K562 (cell line): ENCODE data around the gene LAGE3. TPM values are rescaled to one million over a fixed set of nuclear protein-coding genes. Genes with fewer than 3 reads are reported as not detected.

Experiments
- BCL6 ChIP-seq: fragments of 250-450 bp; sonication (Bioruptor Pico); IDR thresholded peaks from 2 replicates; pipeline ENCODE4 v1.4.0; 2020
- DMBX1 ChIP-seq: fragments of 250-450 bp; sonication (Bioruptor Pico); IDR thresholded peaks from 2 replicates; pipeline ENCODE4 v1.8.0; 2022; ENCODE audit warnings: inconsistent platforms, mild to moderate bottlenecking, moderate library complexity, borderline replicate concordance
- FOXP4 ChIP-seq: sonication (generic); formaldehyde crosslinking; IDR thresholded peaks from 2 replicates; pipeline ENCODE4 v1.8.0; 2022; ENCODE audit warnings: mild to moderate bottlenecking, missing genetic modification reagents, borderline replicate concordance
- MEF2A ChIP-seq: IDR thresholded peaks from 2 replicates; pipeline ENCODE4 v1.6.1; 2011; ENCODE audit warnings: low read depth, mild to moderate bottlenecking, low read length, moderate library complexity; ENCODE audit not compliant: control insufficient read depth
- RREB1 ChIP-seq: fragments of 250-450 bp; sonication (Bioruptor Pico); IDR thresholded peaks from 2 replicates; pipeline ENCODE4 v1.4.0; 2020
- SP2 ChIP-seq: IDR thresholded peaks from 2 replicates; pipeline ENCODE4 v1.6.1; 2011; ENCODE audit warnings: mild to moderate bottlenecking, low read depth, low read length, moderate library complexity; ENCODE audit not compliant: poor library complexity, severe bottlenecking; ENCODE audit errors: extremely low read depth
- YY1 ChIP-seq, 3 experiments: IDR thresholded peaks; 2 replicates each; pipeline ENCODE4 v1.6.1; 2011; ENCODE audit warnings: low read length in 2 of 3, mild to moderate bottlenecking in 2 of 3, moderate library complexity in 2 of 3, borderline replicate concordance in 1 of 3, control low read depth in 1 of 3, low read depth in 1 of 3; ENCODE audit not compliant: insufficient read depth in 3 of 3, insufficient replicate concordance in 2 of 3, control insufficient read depth in 1 of 3, insufficient read length in 1 of 3; ENCODE audit errors: extremely low read depth in 1 of 3
- ZBTB33 ChIP-seq: sonication (generic); formaldehyde crosslinking; IDR thresholded peaks from 2 replicates; pipeline ENCODE4 v1.8.1; 2023; ENCODE audit warnings: mild to moderate bottlenecking, missing genetic modification reagents
- polyA plus RNA-seq, 8 experiments: library from polyadenylated mRNA; depleted of rRNA in 4 of 8; stranded (reverse) in 5 of 8; unstranded in 3 of 8; fragments of >200 nt; fragmentation: Nextera tagmentation in 2 of 8; fragmentation: Illumina TruSeq in 1 of 8; extraction: Ambion mirVana in 2 of 8; extraction: Trizol in 1 of 8; gene quantifications; 2 replicates each; pipeline versions ENCODE4 v1.2.1 to v1.2.3, GENCODE V29; 2011 to 2014; ENCODE audit warnings: inconsistent platforms in 1 of 8, missing spikeins in 1 of 8
- total RNA-seq, 7 experiments: library from RNA; depleted of rRNA in 6 of 7; stranded (reverse); fragments of >200 nt in 6 of 7; fragmentation: Illumina TruSeq in 2 of 7; extraction: Trizol in 2 of 7; gene quantifications; 2 replicates each; pipeline versions ENCODE4 v1.2.1 to v1.2.3, GENCODE V29; 2011 to 2021; ENCODE audit warnings: low replicate concordance in 1 of 7

Gene LAGE3
- total and polyA plus RNA-seq, 9 of the 15 experiments (the other 6 are each of a cell fraction or from before 2014, with no cell fraction given) = 28.2 to 125 (median 35.8) TPM

- TF ChIP-seq ZBTB33 (CRISPR knock-in tag) (no peak), RREB1 (CRISPR knock-in tag) (no peak), BCL6 (CRISPR knock-in tag) (no peak), YY1 (IDR thresholded peaks at IDR 0.05; ENCODE audit: borderline replicate concordance in 1 of 3, control insufficient read depth in 1 of 3, extremely low read depth in 1 of 3, insufficient read depth in 3 of 3, insufficient read length in 1 of 3, insufficient replicate concordance in 2 of 3, low read depth in 1 of 3, low read length in 2 of 3) (peak; percentile 64 to 95 (median 88)), DMBX1 (CRISPR knock-in tag) (0 out of 2 replicates have a peak, but pooled peaks have one; percentile 11), SP2 (peak; percentile 79), FOXP4 (CRISPR knock-in tag) (no peak), MEF2A (no peak)
Measured at GRCh38 chrX:154428176-154429171, 50.6 kb downstream of the LAGE3 start, which contains the start of gene ATP6AP1 (continued).
